HG02759 (cell line): ENCODE measurements around the gene MACROD2.

Experiments used
- ATAC-seq: cut with Tn5 transposase; IDR thresholded peaks from one replicate; pipeline ENCODE4 v1.9.1; 2021; ENCODE audit warnings: mild to moderate bottlenecking, moderate library complexity; ENCODE audit not compliant: unreplicated experiment

The MACROD2 gene

DNA sequence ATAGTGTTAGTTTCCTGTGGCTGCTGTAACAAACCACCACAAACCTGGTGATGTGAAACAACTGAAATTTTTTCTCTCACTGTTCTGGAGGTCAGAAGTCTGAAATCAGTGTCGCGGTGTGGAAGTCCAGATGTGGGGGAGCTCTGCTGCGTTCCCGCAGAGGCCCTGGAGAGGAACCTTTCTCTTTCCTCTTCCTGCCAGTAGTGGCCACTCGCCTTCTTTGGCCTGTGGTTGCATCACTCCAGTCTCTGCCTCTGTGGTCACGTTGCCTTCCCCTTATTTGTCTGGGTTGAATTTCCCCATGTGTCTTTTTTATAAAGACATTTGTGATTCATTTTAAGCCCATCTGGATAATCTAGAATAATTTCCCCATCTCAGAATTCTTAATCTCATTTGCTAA lies 637.6 kb downstream of the MACROD2 start:
- no peak for ATAC-seq

DNA sequence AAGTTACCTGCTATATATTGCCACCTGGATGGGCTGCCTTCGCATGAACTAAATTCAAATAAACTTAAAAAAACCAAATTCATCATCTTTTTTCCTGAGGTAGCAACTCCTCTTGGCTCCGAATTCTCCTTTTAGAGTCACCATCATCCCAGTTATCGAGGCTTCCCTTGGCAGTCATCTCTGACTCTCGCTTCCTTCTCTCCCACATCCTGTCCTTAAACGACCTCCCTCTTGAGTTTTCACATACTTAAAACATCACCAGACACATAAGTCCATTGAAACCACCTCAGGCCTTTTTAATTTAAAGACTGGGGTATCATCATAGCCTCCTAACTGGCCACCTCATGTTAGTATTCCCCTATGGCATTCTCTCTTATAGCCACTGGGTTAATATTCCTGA lies 638.2 kb downstream of the MACROD2 start:
- ATAC-seq: no peak

DNA sequence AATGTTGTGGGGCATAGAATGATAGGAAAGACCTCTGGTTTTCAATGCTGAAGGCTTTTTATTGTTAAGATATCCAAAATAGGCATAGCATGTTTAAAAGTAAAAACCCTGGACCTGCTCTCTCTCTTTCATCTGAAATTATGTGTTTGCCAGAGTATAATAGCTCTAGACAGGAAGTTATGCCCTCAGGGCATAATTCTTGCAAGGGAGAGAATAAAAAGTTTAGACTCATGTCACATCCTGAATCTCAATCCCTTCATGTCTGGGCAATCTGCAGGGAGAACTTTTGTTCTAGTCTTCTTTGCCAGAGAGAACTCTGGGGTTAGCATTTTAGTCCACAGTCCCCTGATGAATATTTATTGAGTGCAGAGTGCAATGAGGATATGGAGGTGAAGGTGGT lies 639.3 kb downstream of the MACROD2 start:
- no peak for ATAC-seq

DNA sequence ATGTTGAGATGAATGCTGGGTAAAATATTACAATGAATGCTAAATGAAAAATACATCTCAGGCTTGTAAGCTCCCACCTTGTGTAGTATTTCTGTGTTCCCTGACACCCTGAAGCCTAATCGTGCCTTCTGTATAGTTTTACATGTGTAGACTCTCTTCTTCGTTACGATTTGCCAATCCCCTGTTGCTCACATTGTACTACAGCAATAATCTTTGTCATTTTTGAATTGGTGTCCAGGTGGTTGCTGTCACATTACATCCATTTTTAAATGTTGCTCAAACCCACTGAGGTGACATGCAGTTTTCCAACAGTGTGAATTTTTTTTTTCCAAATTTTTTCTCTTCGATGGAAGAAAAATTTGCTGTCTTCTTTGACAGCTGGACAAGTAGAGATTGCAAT lies 642.1 kb downstream of the MACROD2 start:
- no peak for ATAC-seq

DNA sequence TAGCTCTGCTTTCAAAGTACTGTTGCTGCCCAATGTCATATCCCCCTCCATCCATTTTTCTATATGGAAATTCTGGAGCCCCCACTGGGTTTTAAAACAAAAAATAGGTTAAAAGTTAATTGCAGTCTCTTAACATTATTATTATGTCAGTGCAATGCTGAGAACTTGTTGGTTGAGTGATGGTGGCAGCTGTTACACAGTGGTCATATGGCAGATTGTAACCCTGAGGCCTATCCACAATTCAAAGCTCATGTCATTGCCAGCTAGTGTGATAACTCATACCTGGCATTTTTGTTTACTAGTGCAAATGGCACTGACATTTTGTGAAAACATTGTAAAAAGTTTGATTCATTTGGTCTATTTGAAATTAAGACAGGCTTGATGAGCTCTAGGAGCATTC lies 647.8 kb downstream of the MACROD2 start:
- no peak for ATAC-seq

DNA sequence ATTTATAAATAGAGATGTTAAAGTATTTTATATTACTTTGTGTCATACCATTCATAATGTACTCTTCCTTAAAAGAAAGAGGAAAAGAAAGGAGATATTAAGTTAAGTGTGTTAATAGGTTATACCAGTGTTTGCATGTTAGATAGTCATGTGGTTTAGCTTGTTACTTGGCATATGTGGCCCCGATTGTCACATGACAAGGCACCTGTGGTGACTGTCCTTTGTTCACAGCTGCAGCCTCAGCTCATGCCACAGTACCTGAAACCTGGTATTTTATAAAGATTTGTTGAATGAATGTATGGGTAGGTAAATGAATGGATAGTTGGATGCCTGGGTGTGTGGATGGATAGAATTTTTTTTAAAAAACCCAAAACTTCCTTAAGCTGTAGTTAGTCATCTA lies 648.2 kb downstream of the MACROD2 start:
- no peak for ATAC-seq

DNA sequence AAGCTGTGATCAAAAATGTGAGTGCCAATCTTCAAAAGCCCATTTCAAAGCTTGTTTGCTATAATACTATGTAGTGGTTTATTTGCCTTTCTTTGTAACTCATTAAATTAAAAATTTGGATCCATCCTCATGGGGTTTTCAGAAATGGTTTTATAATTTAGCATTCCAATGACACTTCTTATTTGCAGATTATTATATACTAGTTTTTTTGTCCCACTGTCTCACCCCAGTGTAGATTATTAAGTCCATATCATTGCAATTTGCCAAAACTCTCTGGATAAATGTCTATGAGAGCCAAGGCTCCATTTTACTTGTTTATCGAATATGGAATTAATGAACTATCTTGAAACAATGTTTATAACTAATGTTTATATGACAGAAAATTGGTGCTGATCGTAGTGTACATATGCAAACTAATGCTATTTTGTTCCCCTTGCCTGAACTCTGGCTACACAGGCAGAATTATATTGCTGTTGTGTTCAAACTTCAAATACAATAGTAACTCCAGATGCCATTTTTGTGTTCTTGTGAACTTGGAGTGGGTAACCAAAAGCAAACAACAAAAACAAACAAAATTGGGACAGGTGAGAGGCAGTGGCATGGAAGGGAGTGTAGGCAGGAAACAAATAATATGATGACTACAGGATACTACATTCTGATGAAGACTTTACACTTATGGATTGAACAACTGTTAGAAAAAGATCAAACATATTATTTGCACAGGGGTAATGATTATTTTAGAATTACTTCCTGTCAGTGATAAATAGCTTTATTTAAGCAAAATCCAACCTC lies 649.2 kb downstream of the MACROD2 start:
- no peak for ATAC-seq

DNA sequence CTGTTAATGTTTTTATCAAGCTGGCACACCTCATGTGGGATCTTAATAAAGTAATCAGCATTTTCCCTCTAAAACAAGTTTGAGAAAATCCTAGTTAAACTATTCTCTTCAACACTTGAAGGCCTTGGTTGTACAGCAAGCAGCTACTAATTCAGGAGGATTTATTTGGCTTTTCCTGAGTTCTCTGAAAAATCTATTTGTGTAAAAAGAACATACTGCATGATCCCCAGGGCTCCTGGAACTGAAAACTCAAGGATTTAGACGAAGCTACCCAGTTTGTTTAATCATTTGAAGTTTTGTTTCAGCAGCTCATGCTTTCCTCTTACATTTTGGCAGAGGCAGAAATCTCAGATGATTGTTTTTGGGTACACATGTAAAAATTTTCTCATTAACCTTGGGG lies 651.7 kb downstream of the MACROD2 start:
- ATAC-seq: no peak

DNA sequence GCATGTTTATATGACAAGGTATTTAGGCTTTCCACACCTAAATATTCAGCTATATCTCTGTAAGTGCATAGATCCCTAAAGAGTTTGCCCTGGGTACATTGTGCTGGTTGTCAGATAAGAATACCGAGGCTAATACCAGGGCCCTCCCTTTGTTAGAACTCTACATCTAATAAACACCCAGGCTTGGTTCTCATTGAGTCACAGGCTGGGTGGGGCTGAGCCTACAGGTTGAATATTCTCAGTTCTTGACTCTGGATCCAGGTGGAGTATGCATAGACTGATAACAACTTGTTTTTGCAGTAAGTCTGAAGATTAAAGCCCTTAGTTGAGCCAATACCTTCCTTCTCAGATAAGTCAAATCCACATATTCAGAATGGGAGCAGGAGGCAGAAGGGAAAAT lies 654.3 kb downstream of the MACROD2 start:
- no peak for ATAC-seq

DNA sequence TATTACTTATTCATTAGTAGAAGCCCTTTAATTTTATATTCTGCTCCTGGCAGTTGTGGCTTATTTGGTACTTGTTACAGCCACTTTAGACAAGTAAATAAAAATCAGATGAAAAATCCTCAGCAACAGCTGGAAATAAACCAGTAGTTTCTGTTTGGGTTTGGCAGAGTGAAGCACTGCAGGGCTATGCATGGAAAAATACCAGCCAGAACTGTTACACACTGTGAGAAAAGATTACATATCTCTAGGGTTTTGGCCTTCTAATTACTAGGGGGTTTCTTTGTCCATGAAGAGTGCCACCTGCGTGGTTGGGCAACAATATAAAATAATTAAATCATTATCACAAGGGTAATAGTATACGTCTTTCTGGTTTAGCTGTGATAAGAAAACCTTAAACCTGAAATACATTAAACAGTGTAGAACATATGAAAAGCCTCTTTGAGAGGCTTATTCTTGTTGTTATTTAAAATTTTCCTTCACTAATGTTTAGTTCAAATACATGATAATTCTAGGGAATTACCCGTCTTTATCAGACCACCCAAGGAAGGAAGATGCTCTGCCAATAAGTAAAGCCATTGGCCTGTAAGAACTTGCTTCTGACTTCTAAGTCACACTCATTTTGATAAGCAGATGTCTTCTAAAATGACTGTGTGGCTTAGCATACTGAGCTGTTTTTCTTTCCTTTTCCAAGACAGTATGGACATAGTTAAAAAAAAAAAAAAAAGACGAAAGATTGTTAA lies 662.1 kb downstream of the MACROD2 start:
- ATAC-seq: no peak

DNA sequence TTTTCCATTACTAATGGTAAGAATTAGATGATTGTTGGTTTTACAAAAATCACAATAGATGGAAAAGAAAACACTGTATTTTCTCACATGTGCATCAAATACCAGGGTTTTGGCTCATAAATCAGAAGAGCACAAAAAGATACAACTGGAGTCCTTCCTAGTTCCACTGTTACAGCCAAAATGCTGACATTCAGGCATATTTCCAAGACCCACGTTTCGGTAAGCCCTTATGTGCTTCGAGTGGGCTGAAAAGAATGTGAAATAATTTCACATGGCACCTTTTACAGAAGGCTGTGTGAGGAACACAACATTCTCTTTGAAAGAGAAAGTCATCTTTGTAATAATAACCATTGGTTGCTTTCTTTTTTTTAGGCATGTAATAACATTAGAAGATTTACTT lies 668.8 kb downstream of the MACROD2 start:
- ATAC-seq: no peak

DNA sequence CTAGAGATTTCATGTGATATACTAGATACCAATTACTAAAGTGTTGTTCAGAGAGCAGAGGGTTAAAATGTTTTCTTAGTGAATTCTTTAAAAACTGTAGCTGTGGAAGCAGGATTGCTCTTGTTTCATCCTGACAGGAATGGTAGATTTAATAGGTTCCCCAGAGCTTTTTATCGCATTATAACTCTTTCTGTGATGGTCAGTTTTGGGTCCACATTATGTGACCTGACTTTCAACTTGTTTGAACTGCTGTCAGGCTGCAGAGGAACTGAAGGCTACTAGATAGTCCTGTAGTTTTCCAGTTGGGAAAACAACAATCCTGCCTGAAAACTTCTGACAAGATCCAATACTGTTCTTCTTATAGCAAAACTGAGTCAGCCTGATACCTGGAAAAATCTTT lies 671.4 kb downstream of the MACROD2 start:
- no peak for ATAC-seq

DNA sequence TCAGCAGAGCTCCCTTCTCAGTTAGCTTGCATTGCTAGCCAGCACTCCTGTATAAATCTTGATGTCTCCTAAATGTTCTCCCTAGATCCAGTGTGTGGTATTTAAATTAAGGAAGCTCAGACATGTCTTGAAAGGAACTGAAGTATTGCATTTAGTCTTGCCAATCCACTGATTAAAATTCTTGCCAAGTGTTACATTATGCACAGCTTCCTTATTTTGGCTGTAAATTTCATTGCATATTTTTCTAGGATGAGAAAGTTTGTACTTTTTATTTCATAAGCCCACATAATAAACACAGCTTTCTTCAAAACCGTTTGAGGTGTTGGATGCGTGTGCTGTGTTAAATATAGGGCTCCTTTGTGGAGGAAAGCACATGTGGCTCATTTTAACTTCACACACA lies 671.9 kb downstream of the MACROD2 start:
- no peak for ATAC-seq

DNA sequence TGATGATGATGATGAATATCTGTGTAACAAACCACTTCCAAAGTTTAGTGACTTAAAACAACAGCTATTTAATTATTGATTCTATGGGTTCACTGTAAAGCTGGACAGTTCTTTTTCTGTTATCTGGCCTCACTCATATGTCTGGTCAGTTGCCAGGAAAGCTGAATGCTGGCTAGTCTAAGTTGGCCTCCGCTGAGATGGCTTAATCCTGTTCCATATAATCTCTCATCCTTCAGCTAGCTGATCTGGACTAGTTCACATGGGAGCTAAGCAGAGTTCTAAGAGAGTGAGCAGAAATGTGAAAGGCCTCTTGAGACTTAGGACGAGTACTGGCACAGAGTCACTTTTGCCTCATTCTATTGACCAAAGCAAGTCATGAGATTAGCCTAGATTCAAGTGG lies 676.8 kb downstream of the MACROD2 start:
- ATAC-seq: no peak

DNA sequence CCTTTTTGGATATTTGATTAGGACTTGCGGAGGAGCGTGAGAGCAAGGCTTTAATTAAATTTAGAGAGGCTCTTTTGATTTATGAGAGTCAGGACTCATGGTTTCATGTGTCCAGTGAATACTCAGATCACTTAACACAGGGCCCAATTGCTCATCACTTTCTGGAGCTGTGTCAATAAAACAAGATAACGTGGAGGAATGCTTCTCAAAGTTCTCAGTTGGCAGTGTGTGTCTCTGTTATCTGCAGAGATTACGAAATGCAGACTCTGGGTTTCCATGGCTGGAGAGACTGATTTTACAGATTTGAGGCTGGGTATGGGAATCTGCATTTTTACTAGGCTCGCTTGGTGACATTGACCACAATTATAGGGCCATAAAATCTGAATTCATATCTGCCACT lies 677.8 kb downstream of the MACROD2 start:
- ATAC-seq: no peak

DNA sequence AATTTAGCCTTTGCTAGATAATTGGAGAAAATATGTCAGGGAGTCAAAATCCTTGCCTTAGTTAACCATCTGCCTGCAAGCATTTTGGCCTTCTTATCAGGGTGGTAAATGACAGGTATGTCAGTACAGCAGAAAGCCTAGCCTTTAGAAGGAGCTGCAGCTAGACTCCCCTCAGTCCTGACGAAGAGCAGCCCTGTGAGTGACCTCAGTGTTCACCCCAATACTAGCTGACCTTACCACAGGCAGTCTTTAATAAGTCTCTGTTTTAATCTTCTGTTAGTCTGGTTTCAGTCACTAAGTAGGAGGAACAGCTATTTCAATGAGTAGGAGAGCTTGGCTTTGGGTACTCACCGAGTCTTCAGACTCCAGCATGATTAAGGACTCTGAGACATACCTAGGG lies 682.1 kb downstream of the MACROD2 start:
- ATAC-seq: no peak

DNA sequence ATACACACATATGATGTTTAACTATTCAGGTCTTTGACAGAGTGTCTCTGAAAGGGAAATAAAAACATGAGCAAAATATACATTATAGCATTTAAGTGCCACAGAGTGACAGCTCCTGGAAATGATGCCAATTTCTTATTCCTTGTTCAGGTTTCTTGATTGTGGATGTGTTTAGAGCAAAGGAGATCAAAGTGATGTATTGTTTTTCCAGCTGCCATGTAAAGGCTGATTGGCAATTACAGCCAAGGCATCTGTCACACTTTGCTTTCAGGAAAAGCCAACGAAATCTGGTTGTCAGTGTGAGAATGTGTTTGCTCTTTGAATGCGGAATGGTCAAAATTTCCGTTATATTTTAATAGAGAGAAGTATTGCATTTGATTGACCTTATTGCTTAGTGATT lies 689.9 kb downstream of the MACROD2 start:
- ATAC-seq: no peak

DNA sequence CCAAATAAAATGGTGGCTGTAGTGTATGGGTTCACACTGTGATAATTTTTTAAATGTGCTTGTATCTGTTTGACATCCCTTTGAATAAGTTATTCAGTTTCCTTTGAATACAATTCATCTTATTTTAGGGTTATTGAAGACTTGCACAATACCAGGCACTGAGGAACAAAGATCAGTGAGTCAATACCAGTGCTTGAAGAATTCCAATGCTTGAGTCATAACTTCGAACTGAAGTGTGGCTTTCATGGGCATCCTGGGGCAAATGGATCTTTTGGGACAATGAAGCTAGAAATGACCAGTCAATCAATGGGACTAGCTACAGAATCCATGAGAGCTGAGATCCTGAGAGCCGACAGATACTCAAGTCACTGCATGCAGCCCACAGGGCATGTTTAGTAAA lies 692.0 kb downstream of the MACROD2 start:
- no peak for ATAC-seq

DNA sequence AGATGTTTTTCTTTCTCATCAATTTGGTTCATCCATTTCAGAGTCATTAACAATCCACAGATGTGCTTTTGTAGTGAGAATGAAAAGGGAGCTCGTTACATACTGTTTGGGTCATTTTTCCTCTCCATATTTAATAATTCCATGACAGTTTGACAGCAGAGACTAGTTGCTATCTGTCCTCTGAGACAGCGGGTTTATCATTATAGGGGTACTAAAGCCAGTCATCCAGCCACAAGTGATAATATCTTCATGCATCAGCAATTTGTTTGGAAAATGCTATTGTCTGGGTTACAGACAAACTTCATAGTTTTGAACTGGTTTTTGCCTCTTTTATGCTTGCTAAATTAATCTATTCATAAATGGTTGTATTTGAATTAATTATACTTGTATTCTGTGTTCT lies 692.7 kb downstream of the MACROD2 start:
- no peak for ATAC-seq

DNA sequence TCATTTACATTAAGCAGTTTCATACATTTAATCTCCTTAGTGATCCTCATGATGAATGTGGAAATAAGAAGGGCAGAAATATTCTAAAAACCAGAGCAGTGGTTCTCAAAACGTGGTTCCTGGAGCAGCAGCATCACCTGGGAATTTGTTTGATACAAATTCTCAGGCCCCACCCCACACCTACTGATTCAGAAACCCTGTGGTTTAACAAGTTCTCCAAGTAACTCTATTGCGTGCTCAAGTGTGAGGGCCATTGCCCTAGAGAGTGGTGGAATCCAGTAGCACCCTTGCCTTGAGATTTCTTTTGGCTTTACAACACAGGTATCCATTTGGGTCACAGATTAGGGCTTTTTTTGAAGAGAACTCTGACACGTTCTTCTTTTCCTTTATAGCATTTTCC lies 696.7 kb downstream of the MACROD2 start:
- ATAC-seq: no peak

DNA sequence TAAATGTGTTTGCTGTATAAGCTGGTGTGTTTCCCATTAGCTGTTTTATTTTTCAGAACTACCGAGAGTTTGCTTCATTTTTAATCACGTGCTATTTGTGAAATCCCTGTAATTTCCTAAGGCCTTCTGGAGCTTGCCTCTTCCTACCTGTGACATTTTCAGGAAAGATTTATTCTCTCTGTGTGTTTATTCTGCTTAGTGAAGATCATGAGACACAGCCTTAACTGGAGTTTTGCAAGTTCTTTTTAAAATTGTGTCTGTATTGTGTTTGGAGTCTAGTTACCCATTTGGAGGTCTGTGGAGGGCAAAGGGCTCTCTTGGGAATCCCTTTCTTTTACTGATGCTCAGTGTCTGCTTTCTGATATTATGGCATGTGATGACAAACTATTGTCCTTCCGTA lies 701.2 kb downstream of the MACROD2 start:
- ATAC-seq: no peak

DNA sequence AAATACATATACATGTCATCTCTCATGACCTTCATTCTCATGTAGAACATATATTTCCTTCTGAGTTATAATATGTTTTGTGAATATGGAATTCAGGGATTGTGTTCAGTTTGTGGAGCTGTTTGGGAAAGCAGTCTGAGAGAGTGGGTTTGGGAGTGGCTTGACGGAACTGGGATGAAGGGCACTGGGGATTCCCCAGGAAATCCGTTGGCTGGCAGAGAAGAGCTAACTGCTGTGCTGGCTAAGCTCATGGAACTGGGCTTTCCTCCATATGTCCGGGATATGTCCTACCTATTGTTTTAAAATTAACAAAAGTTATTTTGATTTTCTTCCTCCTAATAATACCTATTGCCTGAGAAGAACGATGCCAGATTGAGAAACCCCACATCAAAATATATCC lies 701.6 kb downstream of the MACROD2 start:
- ATAC-seq: no peak

DNA sequence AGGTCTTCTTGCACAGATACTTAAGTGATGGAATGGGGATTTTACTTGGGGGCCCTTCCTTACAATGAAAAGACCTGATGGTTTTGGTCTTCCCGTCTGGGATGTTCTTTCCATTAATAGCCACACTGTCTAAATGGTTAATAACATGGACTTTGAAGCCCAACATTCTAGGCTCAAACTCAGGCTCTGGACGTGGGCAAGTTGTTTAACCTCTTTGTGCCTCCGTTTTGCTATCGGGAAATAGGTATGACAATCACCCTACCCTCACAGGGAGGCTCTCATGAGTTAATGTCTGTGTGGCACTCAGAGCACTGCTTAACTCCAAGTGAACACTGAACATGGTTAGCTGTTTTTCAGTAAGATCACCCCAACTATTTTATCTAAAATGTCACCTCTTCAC lies 702.8 kb downstream of the MACROD2 start:
- ATAC-seq: no peak
